ENCODE results near the gene TOPAZ1.

GRCh38 chr3:44359146-44359751, 117.6 kb downstream of the TOPAZ1 start:
- TF ChIP-seq EZH2 (IDR thresholded peaks at IDR 0.05; ENCODE audit: borderline replicate concordance, insufficient read depth, low read length, poor library complexity, severe bottlenecking): no peak
- no peak for TF ChIP-seq CTCF (IDR thresholded peaks at IDR 0.05; ENCODE audit: poor library complexity, severe bottlenecking)
- no peak for TF ChIP-seq POLR2AphosphoS5 (IDR thresholded peaks at IDR 0.05)
- TF ChIP-seq RAD21 (conservative IDR thresholded peaks at IDR 0.05): no peak
- no peak for TF ChIP-seq MXI1 (conservative IDR thresholded peaks at IDR 0.05; ENCODE audit: poor library complexity, severe bottlenecking)
- no peak for TF ChIP-seq TAF1 (IDR thresholded peaks at IDR 0.05; ENCODE audit: low read depth)
- TF ChIP-seq EP300 (conservative IDR thresholded peaks at IDR 0.05; ENCODE audit: poor library complexity, severe bottlenecking): no peak
- TF ChIP-seq REST (IDR thresholded peaks at IDR 0.05; ENCODE audit: borderline replicate concordance): no peak
- no peak for TF ChIP-seq SMC3 (conservative IDR thresholded peaks at IDR 0.05; ENCODE audit: poor library complexity)
